ENCODE results near the gene SLC38A3.

The SLC38A3 gene

DNA sequence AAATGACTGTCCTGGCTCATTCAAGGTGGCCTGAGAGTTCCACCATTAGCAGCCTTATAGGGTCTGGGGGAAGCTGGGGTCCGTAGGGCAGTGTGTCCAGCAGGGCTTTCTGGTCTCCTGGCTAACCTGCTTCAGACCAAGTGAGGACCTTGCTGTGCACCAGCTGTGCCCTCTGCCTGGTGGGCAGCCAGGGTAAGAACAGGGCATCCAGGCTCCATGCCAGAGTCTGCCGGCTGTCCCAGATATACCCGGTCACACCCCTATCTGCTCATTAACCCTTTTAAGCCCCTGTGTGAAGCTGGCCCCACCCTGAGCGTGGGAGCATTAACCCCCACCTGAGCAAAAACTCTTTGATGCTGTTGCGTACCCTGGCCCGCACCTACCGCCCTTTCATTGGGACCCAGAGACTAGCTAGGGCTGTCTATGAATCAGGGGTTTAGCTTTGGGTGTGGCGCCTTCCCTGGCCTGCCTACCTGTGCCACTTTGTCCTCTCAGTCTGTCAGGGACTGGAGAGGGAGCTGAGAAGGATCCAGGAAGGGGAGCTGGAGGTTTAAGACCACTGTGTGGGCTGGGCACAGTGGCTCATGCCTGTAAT, 32.3 kb upstream of the SLC38A3 start:
- Histone ChIP-seq H3K4me1 (ENCODE audit: insufficient read depth, poor library complexity, severe bottlenecking) (peaks cover 36% of the 10 kb centered on the region), H3K27ac (ENCODE audit: poor library complexity, severe bottlenecking) (peak overlapping the region; percentile 97), H3K9me3 (ENCODE audit: severe bottlenecking) (no peaks in the 10 kb centered on the region), H3K4me3 (ENCODE audit: severe bottlenecking) (no peak overlapping the region), H3K36me3 (ENCODE audit: low read depth) (peaks cover 99% of the 10 kb centered on the region), H3K27me3 (ENCODE audit: insufficient read depth, poor library complexity, severe bottlenecking) (no peaks in the 10 kb centered on the region)
- ATAC-seq (ENCODE audit: low read depth) (no peak), DNase-seq (ENCODE audit: low spot score) (no peak)
- TF ChIP-seq CTCF (IDR thresholded peaks at IDR 0.05; ENCODE audit: poor library complexity, severe bottlenecking) = no peak

DNA sequence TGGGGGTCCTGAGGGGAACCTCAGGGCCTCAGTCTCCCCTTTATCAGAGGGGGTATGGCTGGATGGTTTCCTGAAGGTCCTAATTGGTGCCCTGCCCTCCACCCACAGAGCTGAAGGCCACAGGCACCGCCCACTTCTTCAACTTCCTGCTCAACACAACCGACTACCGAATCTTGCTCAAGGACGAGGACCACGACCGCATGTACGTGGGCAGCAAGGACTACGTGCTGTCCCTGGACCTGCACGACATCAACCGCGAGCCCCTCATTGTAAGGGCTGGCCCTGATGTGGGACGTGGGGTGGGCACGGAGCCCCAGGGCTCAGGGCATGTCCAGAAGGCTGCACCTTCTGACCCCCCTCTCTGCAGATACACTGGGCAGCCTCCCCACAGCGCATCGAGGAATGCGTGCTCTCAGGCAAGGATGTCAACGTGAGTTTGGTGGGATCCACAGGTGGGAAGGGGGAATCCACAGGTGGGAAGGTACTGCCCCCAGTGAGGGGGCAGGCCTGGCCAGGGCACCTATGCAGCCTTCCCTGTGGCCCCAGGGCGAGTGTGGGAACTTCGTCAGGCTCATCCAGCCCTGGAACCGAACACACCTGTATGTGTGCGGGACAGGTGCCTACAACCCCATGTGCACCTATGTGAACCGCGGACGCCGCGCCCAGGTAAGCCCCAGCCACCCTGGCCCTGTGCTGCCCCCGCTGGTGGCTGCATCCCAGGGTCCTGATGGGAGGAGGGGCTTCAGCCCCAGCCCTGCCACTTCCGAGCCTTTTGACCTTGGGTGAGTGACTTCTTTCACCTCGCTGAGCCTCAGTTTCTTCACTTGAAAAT, 31.2 kb upstream of the SLC38A3 start:
- DNase-seq (ENCODE audit: low spot score) = no peak
- Histone ChIP-seq H3K27me3 (ENCODE audit: insufficient read depth, poor library complexity, severe bottlenecking) (no peaks in the 10 kb centered on the region), H3K4me1 (ENCODE audit: insufficient read depth, poor library complexity, severe bottlenecking) (peaks cover 24% of the 10 kb centered on the region), H3K27ac (ENCODE audit: poor library complexity, severe bottlenecking) (no peak overlapping the region), H3K4me3 (ENCODE audit: severe bottlenecking) (no peak overlapping the region), H3K36me3 (ENCODE audit: low read depth) (peaks cover 97% of the 10 kb centered on the region), H3K9me3 (ENCODE audit: severe bottlenecking) (no peaks in the 10 kb centered on the region)
- no peak for TF ChIP-seq CTCF (IDR thresholded peaks at IDR 0.05; ENCODE audit: poor library complexity, severe bottlenecking)
- ATAC-seq (ENCODE audit: low read depth) = no peak

GRCh38 chr3:50174517-50174895, 30.6 kb upstream of the SLC38A3 start:
- no peaks in the 10 kb centered on the region for H3K27me3 ChIP-seq (ENCODE audit: insufficient read depth, poor library complexity, severe bottlenecking)
- DNase-seq (ENCODE audit: low spot score) (no peak), ATAC-seq (ENCODE audit: low read depth) (no peak)
- peaks cover 19% of the 10 kb centered on the region for H3K4me1 ChIP-seq (ENCODE audit: insufficient read depth, poor library complexity, severe bottlenecking)
- no peaks in the 10 kb centered on the region for H3K9me3 ChIP-seq (ENCODE audit: severe bottlenecking)
- TF ChIP-seq CTCF (IDR thresholded peaks at IDR 0.05; ENCODE audit: poor library complexity, severe bottlenecking) = no peak
- H3K27ac ChIP-seq (ENCODE audit: poor library complexity, severe bottlenecking) = no peak overlapping the region
- H3K4me3 ChIP-seq (ENCODE audit: severe bottlenecking) = no peak overlapping the region
- H3K36me3 ChIP-seq (ENCODE audit: low read depth) = peaks cover 98% of the 10 kb centered on the region

DNA sequence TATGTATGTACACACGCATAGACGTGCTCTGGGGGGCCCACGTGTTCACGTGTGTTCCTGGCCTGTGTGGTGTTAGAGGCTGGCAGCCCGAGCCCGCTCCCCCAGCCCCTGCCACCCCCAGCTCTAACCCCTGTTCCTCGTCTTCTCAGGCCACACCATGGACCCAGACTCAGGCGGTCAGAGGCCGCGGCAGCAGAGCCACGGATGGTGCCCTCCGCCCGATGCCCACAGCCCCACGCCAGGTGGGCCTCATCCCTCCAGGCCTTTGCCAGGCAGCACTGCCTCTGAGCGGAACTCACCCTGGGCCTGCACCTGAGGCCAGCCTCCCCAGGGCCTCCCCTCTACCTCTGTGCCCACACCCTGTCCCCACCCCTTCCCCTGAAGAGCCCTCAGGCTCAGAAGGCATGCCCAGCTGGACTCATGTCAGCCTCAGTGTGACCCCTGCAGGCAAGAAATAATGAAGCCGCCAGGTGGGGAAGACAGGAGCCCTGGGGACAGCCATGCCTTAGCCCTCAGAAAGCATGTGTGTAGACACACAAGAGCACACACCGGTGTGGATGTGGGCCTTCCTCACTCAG, 30.0 kb upstream of the SLC38A3 start:
- Histone ChIP-seq H3K36me3 (ENCODE audit: low read depth) (peaks cover 98% of the 10 kb centered on the region), H3K27me3 (ENCODE audit: insufficient read depth, poor library complexity, severe bottlenecking) (no peaks in the 10 kb centered on the region), H3K27ac (ENCODE audit: poor library complexity, severe bottlenecking) (no peak overlapping the region), H3K4me3 (ENCODE audit: severe bottlenecking) (no peak overlapping the region), H3K9me3 (ENCODE audit: severe bottlenecking) (no peaks in the 10 kb centered on the region), H3K4me1 (ENCODE audit: insufficient read depth, poor library complexity, severe bottlenecking) (peaks cover 14% of the 10 kb centered on the region)
- DNase-seq (ENCODE audit: low spot score) (no peak), ATAC-seq (ENCODE audit: low read depth) (no peak)
- peak; percentile 1 for TF ChIP-seq CTCF (IDR thresholded peaks at IDR 0.05; ENCODE audit: poor library complexity, severe bottlenecking)

All from RWPE2 (cell line).